Activated T-cell treated with anti-CD3 and anti-CD28 coated beads for 48 hours (primary cell): ENCODE data around the gene KXD1.
"Not testable (repeated sequence)": the region's sequence is repeated elsewhere in the genome, so short reads cannot be mapped to it uniquely, and the experiment has no call there.

ENCODE experiments used
- DNase-seq: peaks from one replicate; pipeline ENCODE4 v3.0.0-alpha.2; 2020; ENCODE audit warnings: low read depth

The KXD1 gene

GRCh38 chr19:18536475-18536874 lies 21.2 kb upstream of the KXD1 start:
- DNase-seq = no peak

- DNase-seq = no peak
Measured at GRCh38 chr19:18537431-18537830, 20.2 kb upstream of the KXD1 start.

GRCh38 chr19:18538115-18538514 lies 19.6 kb upstream of the KXD1 start:
- DNase-seq = no peak

GRCh38 chr19:18539372-18539771 lies 18.3 kb upstream of the KXD1 start:
- no peak for DNase-seq

GRCh38 chr19:18540200-18540599 lies 17.5 kb upstream of the KXD1 start:
- not testable (repeated sequence) for DNase-seq

- DNase-seq = peak; percentile 12
Measured at GRCh38 chr19:18541258-18541991, 16.2 kb upstream of the KXD1 start.

- DNase-seq = no peak
Measured at GRCh38 chr19:18541992-18542940, 15.4 kb upstream of the KXD1 start.

- DNase-seq = peak; percentile 93
Measured at GRCh38 chr19:18542941-18543813, 14.5 kb upstream of the KXD1 start, which contains the start of gene FKBP8. TSS of gene FKBP8 (minus strand) at chr19:18543573. CDS start at chr19:18541970, 1,603 bp downstream.

- peak; percentile 63 for DNase-seq
Measured at GRCh38 chr19:18543814-18544475, 13.7 kb upstream of the KXD1 start.

GRCh38 chr19:18551631-18552030 lies 6.0 kb upstream of the KXD1 start:
- no peak for DNase-seq

- DNase-seq = no peak
Measured at GRCh38 chr19:18558202-18558555, 509 bp downstream of the KXD1 start.

- no peak for DNase-seq
Measured at GRCh38 chr19:18558604-18559003, 934 bp downstream of the KXD1 start.

GRCh38 chr19:18559685-18560084 lies 2.0 kb downstream of the KXD1 start:
- DNase-seq = no peak

- DNase-seq = no peak
Measured at GRCh38 chr19:18562086-18562485, 4.4 kb downstream of the KXD1 start.

- no peak for DNase-seq
Measured at GRCh38 chr19:18566953-18567352, 9.3 kb downstream of the KXD1 start.

- no peak for DNase-seq
Measured at GRCh38 chr19:18568367-18568766, 10.7 kb downstream of the KXD1 start.

GRCh38 chr19:18571564-18572344 lies 14.1 kb downstream of the KXD1 start, which contains the start of gene UBA52:
TSS of gene UBA52 (plus strand) at chr19:18571857. CDS start at chr19:18573301, 1,444 bp downstream.
- DNase-seq = peak; percentile 100

- DNase-seq = no peak
Measured at GRCh38 chr19:18574691-18575291, 17.1 kb downstream of the KXD1 start.

GRCh38 chr19:18576383-18576782 lies 18.7 kb downstream of the KXD1 start:
- no peak for DNase-seq

- DNase-seq = no peak
Measured at GRCh38 chr19:18577365-18577914, 19.8 kb downstream of the KXD1 start.
